Mammary epithelial cell (primary cell): ENCODE data around the gene COPS4.

Source experiments
- EZH2 ChIP-seq: IDR thresholded peaks from 2 replicates; pipeline ENCODE4 v1.6.1; 2012; ENCODE audit warnings: low read length, inconsistent platforms, borderline replicate concordance
- TF ChIP-seq, protein P1 (sequence below), 2 donors: IDR thresholded peaks in 1 of 2; conservative IDR thresholded peaks in 1 of 2; 2 replicates each; pipeline ENCODE4 v1.5.1; 2011 to 2012; ENCODE audit warnings: inconsistent platforms in 2 of 2, low read length in 2 of 2, mild to moderate bottlenecking in 2 of 2, control low read depth in 1 of 2, low read depth in 1 of 2; ENCODE audit not compliant: insufficient read depth in 1 of 2; ENCODE audit errors: extremely low read depth in 1 of 2

DNA sequence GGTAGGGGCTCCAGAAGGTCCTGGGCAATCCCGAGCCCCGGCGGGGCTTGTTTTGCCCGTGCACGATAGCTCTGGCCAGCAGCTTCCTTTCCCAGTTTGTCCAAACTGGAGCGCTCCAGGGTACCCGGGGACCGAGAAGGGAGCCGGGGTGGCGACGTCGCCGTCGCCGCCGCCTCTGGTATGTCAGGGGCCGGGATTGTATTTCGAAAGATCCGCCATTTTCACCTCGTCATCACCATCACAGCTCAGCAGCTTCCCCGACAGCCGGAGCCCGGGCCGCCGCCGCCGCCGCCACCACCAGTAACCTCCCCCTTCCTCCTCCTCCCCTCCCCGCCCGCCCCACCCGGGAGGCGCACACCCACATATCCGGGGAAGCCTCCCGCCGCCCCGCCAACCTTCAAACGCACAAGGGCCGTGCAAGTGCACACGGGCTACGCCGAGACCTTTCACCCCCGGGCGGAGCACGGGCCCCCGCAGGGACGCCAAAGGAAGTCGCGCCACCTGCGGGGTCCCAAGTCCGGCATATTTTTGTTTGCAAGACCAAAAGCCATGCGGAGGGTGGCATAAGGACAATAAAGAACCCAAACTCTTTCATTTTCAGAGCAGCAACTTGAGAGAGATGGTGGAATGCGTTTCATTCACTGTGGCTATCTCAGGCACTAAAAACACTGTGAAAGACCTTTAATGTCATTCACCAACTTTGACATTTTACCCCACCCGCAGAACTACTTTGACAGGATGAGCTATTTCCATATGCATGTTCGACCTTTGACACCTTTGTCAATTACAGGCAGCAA lies 24.3 kb upstream of the COPS4 start, which contains the start of gene LIN54:
- TF ChIP-seq, protein P1, sequence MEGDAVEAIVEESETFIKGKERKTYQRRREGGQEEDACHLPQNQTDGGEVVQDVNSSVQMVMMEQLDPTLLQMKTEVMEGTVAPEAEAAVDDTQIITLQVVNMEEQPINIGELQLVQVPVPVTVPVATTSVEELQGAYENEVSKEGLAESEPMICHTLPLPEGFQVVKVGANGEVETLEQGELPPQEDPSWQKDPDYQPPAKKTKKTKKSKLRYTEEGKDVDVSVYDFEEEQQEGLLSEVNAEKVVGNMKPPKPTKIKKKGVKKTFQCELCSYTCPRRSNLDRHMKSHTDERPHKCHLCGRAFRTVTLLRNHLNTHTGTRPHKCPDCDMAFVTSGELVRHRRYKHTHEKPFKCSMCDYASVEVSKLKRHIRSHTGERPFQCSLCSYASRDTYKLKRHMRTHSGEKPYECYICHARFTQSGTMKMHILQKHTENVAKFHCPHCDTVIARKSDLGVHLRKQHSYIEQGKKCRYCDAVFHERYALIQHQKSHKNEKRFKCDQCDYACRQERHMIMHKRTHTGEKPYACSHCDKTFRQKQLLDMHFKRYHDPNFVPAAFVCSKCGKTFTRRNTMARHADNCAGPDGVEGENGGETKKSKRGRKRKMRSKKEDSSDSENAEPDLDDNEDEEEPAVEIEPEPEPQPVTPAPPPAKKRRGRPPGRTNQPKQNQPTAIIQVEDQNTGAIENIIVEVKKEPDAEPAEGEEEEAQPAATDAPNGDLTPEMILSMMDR (conservative IDR thresholded peaks at IDR 0.05 in 1 of 2, IDR thresholded peaks at IDR 0.05 in 1 of 2; ENCODE audit: extremely low read depth in 1 of 2, insufficient read depth in 1 of 2, low read depth in 1 of 2, low read length in 2 of 2) = no peak
- TF ChIP-seq EZH2 = no peak
